ENCODE results near the gene LCP1.

DNA sequence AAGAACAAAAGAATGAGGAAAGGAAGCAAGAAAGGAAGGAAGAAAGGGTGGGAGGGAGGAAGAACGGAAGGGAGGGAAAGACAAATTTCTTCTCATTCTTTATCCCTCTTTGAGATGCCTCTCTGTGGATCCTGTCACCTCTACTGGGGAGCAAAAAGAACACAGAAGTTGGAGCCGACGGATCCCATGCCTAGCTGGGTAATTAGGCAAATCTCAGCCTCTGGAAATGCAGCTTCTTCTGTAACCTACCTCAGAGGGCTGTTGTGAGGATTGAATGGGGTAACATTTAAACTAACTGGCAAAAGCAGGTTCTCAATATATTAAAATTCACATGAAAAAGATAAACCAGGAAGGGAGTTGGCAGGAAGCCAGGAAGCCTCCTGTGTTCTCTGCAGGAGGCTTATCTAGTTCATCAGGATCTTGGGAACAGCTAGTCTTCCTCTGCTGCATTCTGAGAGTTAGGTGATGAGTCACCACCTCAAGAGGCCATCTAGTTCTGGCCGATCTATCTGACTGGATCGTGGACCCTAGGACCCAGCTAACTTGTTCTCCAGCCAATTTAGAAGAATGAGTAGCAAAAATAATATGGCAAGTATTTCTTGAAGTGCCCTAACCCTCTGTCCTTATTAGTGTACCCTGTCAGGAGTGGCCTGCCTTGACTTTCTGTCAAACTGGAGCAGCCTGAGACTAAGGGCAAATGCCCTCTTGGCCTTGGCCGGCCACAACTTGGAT lies 61.9 kb downstream of the LCP1 start:
- TF ChIP-seq POLR2AphosphoS5 (IDR thresholded peaks at IDR 0.05; ENCODE audit: low read depth), result no peak
- TF ChIP-seq, protein P1, sequence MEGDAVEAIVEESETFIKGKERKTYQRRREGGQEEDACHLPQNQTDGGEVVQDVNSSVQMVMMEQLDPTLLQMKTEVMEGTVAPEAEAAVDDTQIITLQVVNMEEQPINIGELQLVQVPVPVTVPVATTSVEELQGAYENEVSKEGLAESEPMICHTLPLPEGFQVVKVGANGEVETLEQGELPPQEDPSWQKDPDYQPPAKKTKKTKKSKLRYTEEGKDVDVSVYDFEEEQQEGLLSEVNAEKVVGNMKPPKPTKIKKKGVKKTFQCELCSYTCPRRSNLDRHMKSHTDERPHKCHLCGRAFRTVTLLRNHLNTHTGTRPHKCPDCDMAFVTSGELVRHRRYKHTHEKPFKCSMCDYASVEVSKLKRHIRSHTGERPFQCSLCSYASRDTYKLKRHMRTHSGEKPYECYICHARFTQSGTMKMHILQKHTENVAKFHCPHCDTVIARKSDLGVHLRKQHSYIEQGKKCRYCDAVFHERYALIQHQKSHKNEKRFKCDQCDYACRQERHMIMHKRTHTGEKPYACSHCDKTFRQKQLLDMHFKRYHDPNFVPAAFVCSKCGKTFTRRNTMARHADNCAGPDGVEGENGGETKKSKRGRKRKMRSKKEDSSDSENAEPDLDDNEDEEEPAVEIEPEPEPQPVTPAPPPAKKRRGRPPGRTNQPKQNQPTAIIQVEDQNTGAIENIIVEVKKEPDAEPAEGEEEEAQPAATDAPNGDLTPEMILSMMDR (IDR thresholded peaks at IDR 0.05; ENCODE audit: insufficient read depth, low read length), result no peak

Data from HL-60 (cell line).